Mammary epithelial cell (primary cell): ENCODE data around the gene HIBADH.

Source experiments
- CTCF ChIP-seq, 2 donors: IDR thresholded peaks in 1 of 2; conservative IDR thresholded peaks in 1 of 2; 2 replicates each; pipeline ENCODE4 v1.5.1; 2011 to 2012; ENCODE audit warnings: inconsistent platforms in 2 of 2, low read length in 2 of 2, mild to moderate bottlenecking in 2 of 2, control low read depth in 1 of 2, low read depth in 1 of 2; ENCODE audit not compliant: insufficient read depth in 1 of 2; ENCODE audit errors: extremely low read depth in 1 of 2
- EZH2 ChIP-seq: IDR thresholded peaks from 2 replicates; pipeline ENCODE4 v1.6.1; 2012; ENCODE audit warnings: low read length, inconsistent platforms, borderline replicate concordance

- TF ChIP-seq CTCF (conservative IDR thresholded peaks at IDR 0.05 in 1 of 2, IDR thresholded peaks at IDR 0.05 in 1 of 2; ENCODE audit: extremely low read depth in 1 of 2, insufficient read depth in 1 of 2, low read depth in 1 of 2, low read length in 2 of 2): no peak
- no peak for TF ChIP-seq EZH2
These were observed 26.5 kb upstream of the HIBADH start for GRCh38 chr7:27689150-27689549.
